ENCODE results near the gene MSL3.
A peak's percentile ranks its signal among the peaks of the same experiment; 100 is the strongest.

MSL3 gene

GRCh38 chrX:11757719-11758399, at the start of gene MSL3:
MSL3 (plus strand) TSS chrX:11758237; CDS start chrX:11758264, 27 bp downstream.
- peak; percentile 60 for DNase-seq (ENCODE audit: low read depth)

DNA sequence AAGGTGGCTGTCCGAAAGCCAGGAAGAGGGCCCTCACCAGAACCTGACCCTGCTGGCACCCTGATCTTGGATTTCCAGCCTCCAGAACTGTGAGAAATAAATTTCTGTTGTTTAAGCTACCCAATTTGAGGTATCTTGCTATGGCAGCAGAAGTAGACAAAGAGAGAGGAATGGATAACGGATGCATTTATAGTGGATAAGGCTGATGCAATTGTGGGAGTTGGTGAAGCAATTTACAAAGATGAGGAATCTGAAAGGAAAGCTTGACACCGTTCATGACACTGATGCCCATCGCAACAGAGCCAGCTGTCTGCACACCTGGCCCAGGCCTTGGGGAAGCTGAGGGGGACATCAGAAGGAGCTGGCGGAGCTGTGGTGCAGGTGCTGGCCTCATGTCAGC, 35.7 kb upstream of the MSL3 start:
- no peak for DNase-seq (ENCODE audit: low read depth)

DNA sequence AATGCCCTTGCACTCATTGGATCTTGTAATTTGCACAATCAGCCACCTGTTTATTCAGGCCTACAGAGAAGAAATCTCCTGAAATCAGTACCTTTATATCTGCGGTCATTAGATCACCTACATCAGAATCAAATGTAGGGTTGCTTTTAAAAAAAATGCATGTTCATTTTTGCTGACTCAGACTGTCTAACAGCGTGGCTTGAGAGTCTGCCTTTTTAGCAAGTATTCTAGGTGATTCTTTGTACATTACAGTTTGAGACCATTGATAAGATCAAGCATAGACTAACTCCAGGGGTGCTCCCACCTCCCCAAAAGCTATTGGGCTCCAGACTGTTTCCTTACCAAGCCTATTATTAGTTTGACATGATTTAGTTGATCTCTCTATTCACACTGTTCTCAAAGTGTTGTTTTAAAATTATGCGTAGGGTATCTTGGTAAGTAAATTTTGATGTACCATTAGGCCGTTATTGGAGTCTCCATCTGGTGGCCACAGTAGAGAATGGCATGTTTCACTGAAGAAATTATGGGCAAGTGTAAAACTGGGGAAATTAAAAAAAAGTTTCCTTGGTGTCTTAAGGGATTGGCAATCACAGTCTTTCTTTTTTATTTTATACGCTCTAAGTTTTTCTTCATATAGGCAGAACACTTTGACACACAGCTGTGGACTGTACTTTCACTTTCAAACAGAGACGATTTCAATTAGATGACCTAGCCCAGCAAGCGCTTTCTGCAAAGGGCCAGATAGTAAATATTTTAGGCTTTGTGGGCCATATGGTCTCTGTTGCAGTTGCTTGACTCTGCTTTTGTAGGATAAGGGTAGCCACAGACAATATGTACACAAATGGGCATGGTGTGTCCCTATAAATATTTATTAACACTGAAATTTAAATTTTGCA, 33.7 kb upstream of the MSL3 start:
- peak; percentile 35 for DNase-seq (ENCODE audit: low read depth)

DNA sequence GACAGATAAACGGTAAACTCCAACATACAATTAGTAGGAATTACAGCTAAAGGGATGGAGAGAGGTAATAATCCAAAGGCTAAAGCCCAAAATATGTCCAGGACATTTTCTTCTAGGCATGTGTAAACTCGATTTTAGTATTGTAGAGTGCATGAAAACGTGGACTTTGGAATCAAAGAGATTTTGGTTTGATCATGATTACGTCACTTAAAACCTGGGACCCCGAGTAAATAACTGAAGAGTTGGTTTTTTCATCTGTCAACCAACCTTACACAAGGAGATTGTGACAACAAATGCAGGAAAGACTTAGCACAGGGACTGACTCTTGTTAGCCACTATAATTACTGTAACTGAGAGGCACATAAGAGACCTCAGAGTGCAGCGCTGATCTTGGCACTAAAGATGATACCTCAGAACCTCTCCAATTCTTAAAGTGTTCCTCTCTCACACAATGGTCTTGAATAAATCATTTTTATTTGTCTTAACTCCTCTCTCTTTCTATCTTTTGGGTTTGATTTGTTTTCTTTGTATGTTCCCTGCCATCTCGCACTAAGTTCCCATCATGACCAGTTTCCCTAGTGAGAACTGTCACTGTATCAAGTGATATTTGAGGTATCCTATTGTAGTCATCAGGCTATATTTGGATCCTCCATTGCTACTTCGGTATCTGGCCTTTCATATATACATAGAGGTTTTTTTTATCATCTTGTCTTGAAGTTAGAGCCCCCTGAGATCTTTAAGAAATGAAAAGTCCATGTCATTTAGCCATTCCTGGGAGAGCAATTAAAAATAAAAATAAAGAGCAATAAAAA, 32.2 kb upstream of the MSL3 start:
- DNase-seq (ENCODE audit: low read depth): no peak

GRCh38 chrX:11728556-11728955, 29.5 kb upstream of the MSL3 start:
- no peak for DNase-seq (ENCODE audit: low read depth)

GRCh38 chrX:11733614-11734013, 24.4 kb upstream of the MSL3 start:
- DNase-seq (ENCODE audit: low read depth): no peak

GRCh38 chrX:11739776-11740175, 18.3 kb upstream of the MSL3 start:
- no peak for DNase-seq (ENCODE audit: low read depth)

GRCh38 chrX:11740794-11741193, 17.2 kb upstream of the MSL3 start:
- no peak for DNase-seq (ENCODE audit: low read depth)

- no peak for DNase-seq (ENCODE audit: low read depth)
Observed at GRCh38 chrX:11741574-11741973, 16.5 kb upstream of the MSL3 start.

DNA sequence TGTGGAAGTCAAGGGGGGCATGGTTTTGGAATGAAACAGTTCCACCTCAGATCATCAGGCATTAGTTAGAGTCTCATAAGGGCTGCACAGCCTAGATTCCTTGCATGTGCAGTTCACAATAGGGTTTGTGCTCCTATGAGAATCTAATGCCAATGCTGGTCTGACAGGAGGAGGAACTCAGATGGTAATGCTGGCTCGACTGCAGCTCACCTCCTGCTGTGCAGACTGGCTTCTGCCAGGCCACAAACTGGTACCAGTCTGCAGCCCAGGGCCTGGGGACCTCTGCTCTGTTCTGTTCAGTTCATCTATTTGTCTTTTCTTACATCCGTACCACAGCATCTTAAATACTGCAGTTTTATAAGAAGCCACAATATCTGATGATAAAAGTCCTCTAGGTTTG, 12.2 kb upstream of the MSL3 start:
- no peak for DNase-seq (ENCODE audit: low read depth)

DNA sequence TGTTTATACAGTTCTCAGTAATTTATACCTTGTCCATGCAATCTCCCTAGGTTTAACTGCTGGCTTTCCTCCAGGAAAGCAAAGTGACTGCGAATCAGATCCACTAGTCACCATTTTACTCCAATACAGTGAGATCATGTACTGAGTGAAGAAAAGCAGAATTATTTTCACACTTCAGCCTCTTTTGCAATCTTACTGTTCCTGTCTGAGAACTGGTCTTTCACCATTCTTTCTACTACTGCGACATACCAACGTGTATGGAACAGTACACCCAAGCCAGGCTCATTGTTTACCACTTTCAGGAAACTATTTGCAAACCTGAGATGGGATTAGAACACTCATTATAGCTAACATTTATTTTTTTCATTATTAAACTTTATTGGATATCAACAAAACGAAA, 8.0 kb upstream of the MSL3 start:
- peak; percentile 7 for DNase-seq (ENCODE audit: low read depth)

- DNase-seq (ENCODE audit: low read depth): no peak
Observed at GRCh38 chrX:11750694-11751093, 7.3 kb upstream of the MSL3 start.

- DNase-seq (ENCODE audit: low read depth): no peak
Observed at GRCh38 chrX:11751261-11751660, 6.8 kb upstream of the MSL3 start.

DNA sequence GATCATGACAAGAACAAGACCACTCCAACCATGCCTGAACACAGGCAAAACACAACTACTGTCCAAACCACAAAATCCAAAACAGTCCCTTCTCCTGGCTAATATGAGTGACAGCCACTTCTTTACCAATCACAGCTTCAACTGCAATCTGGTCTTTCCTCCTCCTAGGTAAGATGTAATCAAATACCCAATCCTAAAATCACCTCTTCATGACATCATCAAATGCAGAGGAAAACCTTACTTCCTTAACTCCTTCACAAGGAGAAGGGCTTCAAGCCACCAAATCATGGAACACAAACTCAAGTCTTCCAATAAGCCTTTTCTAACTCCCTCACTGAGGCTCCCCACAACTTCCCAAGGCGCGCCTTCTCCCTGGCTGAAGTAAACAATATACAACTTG, 4.4 kb upstream of the MSL3 start:
- no peak for DNase-seq (ENCODE audit: low read depth)

GRCh38 chrX:11754958-11755645, 2.9 kb upstream of the MSL3 start:
- DNase-seq (ENCODE audit: low read depth): no peak

- no peak for DNase-seq (ENCODE audit: low read depth)
Observed at GRCh38 chrX:11755724-11756123, 2.3 kb upstream of the MSL3 start.

DNA sequence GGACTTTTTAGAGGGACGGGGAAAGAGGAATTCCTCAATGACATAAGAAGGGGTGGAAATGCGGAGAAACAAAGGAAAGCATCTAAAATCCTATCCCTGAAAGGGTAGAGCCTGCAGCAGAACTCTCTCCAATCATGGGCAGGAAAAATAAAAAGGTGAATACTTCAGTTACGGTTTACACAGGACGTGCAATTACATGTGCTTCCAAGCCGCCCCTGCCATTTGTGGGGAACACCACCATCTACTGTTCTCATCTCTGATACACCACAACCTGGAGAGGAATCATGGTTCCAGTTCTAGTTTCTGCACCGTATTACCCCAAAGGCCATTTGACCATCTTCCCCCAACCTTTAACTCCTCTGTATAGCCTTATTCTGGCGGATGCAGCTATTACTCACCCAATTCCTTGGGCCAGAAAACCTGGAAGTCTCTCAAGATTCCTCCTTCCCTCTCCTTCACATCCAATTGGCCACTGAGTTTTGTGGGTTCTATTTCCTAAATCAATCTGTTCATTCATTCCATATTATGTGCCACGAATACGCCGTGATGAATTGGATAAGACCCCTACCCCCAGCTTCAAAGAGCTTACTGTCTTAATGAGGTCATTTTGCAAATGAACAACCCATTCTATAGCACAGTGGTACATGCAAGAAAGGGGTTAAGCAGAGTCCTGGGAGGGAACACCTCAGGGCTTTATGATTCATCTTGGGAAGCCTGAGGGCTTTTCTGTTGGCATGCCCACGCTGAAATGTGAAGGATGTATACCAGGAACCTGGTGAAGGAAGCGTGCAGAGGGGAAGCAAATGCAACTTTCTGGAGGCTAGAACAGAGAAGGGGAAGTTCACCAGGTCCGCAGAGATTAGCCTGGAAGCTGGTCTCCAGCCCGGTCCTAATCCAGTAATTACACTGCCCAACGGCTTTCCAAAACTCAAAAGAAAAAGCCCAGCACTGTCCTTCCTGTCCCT, 1.4 kb upstream of the MSL3 start:
- DNase-seq (ENCODE audit: low read depth): peak; percentile 15

GRCh38 chrX:11757397-11757718, 679 bp upstream of the MSL3 start:
- DNase-seq (ENCODE audit: low read depth): no peak

GRCh38 chrX:11758400-11759171, 549 bp downstream of the MSL3 start:
- peak; percentile 73 for DNase-seq (ENCODE audit: low read depth)

GRCh38 chrX:11759172-11759460, 1.1 kb downstream of the MSL3 start:
- peak; percentile 2 for DNase-seq (ENCODE audit: low read depth)

Data from iris pigment epithelial cell (primary cell).